GM19025 (cell line): ENCODE data around the gene CDK5R1.
"Not testable (repeated sequence)": the region's sequence is repeated elsewhere in the genome, so short reads cannot be mapped to it uniquely, and the experiment has no call there.

Experiments
- ATAC-seq: cut with Tn5 transposase; IDR thresholded peaks from one replicate; pipeline ENCODE4 v1.9.1; 2021; ENCODE audit warnings: mild to moderate bottlenecking, low read depth, moderate library complexity; ENCODE audit not compliant: unreplicated experiment

CDK5R1 gene

GRCh38 chr17:32486701-32487472 is at the start of gene CDK5R1:
CDK5R1 (plus strand) TSS chr17:32486993; CDS start chr17:32487621, 628 bp downstream.
- peak; percentile 35 for ATAC-seq

- no peak for ATAC-seq
Observed at GRCh38 chr17:32440722-32441121, 46.1 kb upstream of the CDK5R1 start.

DNA sequence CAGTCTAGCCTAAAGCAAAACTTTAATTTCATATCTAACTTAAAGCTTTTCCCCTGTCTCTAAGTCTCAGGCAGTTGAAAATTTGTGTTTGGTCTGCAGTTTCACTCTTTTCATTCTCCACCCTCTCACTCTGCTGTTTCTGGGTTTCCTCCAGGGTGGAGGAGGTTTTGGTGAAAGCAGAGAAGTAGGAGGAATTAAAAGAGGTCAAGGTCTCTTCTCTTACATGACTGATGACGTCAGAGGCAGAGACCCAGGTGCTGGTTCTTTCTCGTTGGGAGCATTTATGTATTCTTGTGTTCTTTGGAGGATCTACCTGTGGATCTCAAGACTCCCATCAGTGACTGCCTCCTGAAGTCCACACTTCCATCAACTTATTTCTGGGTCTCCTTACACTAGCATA is 44.9 kb upstream of the CDK5R1 start:
- no peak for ATAC-seq

DNA sequence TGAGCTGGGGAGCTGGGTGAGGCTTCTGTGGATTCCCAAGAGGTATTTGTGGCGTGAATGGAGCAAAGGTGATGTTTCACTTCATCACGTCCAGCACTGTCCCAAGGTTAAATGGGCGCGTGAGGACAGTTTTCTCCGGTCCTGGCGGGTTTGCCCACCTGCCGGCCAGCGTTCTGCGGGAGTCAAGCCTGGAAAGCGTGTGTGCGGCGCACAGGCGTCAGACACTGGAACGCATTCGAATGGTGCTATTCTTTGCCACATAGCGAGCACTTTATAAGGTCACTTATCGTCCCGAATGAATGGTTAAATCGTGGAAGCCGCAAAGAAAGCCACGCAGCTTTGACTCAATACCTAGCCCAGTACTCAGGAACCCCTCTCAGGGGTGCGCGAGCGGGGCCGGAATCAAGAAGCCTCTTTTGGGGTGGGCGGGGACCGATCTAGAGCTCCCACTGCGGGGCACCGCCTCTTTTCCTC is 42.9 kb upstream of the CDK5R1 start:
- ATAC-seq: no peak

- ATAC-seq: peak; percentile 90
Observed at GRCh38 chr17:32444301-32445073, 42.3 kb upstream of the CDK5R1 start, which contains the start of gene PSMD11. PSMD11 (plus strand) TSS chr17:32444510; CDS start chr17:32444524, 14 bp downstream.

- no peak for ATAC-seq
Observed at GRCh38 chr17:32445074-32445415, 41.7 kb upstream of the CDK5R1 start.

DNA sequence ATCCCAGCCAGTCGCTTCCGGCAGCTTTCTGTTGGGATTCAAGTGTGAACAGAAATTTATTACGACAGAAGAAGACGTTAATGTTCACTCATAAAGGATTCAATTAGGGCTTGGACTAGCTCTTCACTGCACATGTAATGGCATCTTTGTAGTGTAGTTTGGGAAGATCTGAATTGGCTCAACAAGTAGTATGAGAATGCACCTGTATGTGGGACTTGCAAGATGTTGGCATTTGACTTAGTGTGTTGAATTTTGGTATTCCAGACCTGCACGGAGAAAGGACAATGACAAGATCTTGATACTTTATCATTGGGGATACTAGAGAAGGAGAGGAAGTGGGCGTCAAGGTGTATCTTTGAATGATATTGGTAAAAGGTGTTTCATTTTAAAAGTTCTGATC is 41.3 kb upstream of the CDK5R1 start:
- ATAC-seq: no peak

GRCh38 chr17:32445971-32446370 is 40.8 kb upstream of the CDK5R1 start:
- ATAC-seq: no peak

DNA sequence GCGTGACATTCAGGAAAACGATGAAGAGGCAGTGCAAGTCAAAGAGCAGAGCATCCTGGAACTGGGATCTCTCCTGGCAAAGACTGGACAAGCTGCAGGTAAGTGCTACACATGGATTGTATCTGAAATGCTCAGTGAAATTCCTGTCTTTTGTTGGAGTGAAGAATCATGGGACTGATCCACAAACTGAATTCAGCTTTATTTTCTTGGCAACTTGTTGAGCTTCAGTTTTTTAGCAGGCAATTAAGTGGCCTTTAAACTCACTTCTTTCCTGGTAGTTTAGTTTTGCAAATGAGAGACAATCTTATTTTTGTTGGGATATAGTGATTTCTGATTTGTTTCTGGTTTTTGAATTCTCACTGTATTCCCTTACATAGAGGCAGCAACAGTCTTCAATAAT is 39.8 kb upstream of the CDK5R1 start:
- ATAC-seq: no peak

DNA sequence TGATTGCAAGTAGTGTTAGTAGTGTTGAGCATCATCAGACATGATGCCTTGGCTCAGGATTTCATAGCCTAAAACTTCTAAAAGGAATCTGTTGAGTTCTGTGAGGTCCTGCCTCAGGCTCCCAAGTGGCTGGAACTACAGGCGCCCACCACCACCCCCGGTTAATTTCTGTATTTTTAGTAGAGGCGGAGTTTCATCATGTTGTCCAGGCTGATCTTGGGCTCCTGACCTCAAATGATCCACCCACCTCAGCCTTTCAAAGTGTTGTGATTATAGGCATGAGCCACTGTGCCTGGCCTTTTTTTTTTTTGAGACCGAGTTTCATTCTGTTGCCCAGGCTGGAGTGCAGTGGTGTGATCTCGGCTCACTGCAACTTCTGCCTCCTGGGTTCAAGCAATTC is 36.8 kb upstream of the CDK5R1 start:
- ATAC-seq: no peak

DNA sequence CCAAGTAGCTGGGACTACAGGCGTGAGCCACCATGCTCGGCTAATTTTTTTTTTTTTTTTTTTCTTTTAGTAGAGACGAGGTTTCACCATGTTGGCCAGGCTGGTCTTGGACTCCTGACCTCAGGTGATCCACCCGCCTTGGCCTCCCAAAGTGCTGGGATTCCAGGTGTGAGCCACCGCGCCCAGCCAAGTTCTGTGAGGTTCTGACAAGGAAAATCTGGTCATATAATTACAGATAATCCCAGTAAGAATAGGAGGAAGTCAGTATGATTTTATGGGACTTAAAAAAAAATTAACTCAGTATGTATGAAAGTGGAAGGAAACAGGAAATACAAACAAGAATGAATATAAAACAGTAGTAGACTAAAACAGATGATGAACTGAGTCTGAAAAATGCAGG is 36.4 kb upstream of the CDK5R1 start:
- ATAC-seq: not testable (repeated sequence)

- no peak for ATAC-seq
Observed at GRCh38 chr17:32451879-32452278, 34.9 kb upstream of the CDK5R1 start.

DNA sequence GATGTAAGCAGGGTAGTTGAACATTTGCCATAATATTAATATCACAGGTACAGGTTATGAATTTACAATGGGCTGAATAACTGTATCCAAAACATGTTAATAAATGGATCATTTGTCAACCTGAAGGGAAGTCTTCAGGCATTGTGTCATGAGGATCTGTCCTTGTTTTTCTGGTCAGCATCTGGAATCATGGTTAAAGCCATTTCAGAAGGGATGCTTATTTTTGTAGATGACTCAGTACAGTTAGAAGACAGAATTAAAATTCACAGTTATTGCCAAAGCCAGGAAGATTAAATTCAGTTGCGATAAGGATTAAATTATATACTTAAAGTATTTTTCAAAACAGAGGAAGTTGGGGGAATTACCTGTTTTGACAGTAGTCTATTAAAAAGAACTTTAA is 34.5 kb upstream of the CDK5R1 start:
- ATAC-seq: no peak

GRCh38 chr17:32453370-32453769 is 33.4 kb upstream of the CDK5R1 start:
- ATAC-seq: no peak

- no peak for ATAC-seq
Observed at GRCh38 chr17:32458371-32458770, 28.4 kb upstream of the CDK5R1 start.

DNA sequence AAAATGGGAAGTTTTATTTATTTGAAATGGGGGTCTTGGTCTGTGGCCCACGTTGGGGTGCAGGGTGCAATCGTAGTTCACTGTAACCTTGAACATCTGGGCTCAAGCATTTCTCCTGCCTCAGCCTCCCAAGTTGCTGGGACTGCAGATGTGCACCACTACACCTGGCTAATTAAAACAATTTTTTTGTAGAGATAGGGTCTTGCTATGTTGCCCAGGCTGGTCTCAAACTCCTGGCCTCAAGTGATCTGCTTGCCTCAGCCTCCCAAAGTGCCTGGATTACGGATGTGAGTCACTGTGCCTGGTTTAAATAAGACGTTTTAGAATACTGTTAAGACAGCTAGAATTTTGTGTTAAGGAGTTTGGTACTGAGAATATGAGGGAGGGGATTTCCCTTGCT is 26.7 kb upstream of the CDK5R1 start:
- no peak for ATAC-seq

- no peak for ATAC-seq
Observed at GRCh38 chr17:32461498-32461852, 25.3 kb upstream of the CDK5R1 start.

- ATAC-seq: no peak
Observed at GRCh38 chr17:32461853-32462617, 24.8 kb upstream of the CDK5R1 start.

DNA sequence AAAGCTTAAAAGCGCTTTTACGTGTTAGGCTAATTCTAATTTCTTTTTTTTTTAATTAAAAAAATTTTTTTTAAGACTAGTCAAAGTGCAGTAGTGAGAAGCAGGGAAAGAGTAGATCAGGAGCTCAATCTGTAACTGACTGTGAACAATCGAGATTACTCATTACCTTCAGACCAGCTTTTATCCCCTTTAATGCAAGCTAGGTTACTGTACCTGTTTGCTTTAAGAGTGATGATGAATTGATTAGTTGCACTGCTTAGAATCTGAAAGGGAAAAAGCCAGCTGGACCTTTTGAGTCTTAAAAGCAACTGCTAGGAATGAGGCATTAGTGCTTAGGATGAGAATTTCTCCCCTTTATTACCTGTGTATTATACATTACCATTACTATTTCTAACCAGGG is 23.5 kb upstream of the CDK5R1 start:
- ATAC-seq: no peak

- ATAC-seq: no peak
Observed at GRCh38 chr17:32464374-32464773, 22.4 kb upstream of the CDK5R1 start.

DNA sequence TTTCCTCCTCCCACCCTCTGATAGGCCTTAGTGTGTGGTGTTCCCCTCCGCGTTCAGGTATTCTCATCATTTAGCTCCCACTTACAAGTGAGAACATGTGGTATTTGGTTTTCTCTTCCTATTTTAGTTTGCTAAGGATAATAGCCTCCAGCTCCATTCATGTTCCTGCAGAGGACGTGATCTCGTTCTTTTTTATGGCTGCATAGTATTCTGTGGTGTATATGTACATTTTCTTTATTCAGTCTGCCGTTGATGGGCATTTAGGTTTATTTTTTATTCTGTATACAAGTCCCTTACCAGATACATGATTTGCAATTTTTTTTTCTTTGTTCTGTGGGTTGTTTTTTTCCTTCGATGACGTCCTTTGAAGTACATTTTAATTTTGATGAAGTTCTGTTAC is 18.8 kb upstream of the CDK5R1 start:
- ATAC-seq: no peak
